NT2/D1 (cell line): ENCODE results near the gene PHAX.

Source experiments
- SUZ12 ChIP-seq: IDR thresholded peaks from 2 replicates; pipeline ENCODE4 v1.6.1; 2011; ENCODE audit not compliant: insufficient read length, insufficient read depth; ENCODE audit errors: extremely low read depth
- YY1 ChIP-seq: IDR thresholded peaks from 2 replicates; pipeline ENCODE4 v1.6.1; 2011; ENCODE audit not compliant: insufficient read length, insufficient read depth
- ZNF274 ChIP-seq: IDR thresholded peaks from 2 replicates; pipeline ENCODE4 v1.6.1; 2011; ENCODE audit warnings: mild to moderate bottlenecking, low read depth, low read length

GRCh38 chr5:126676195-126676624, 75.5 kb downstream of the PHAX start:
- no peak for TF ChIP-seq YY1
- no peak for TF ChIP-seq ZNF274
- no peak for TF ChIP-seq SUZ12
